Measurements from ENCODE around the gene APOC3.
"Not testable (repeated sequence)": the region's sequence is repeated elsewhere in the genome, so short reads cannot be mapped to it uniquely, and the experiment has no call there.

APOC3 gene

GRCh38 chr11:116826751-116827431, 2.8 kb upstream of the APOC3 start:
- no peak for DNase-seq
- in situ Hi-C loops (cut with HindIII; ENCODE audit: low pct_ligation_motif_present, low pct_unique_long_range_greater_than_20kb, low sequenced_read_pairs) = no loop called here

GRCh38 chr11:116827461-116827860, 2.2 kb upstream of the APOC3 start:
- in situ Hi-C loops (cut with HindIII; ENCODE audit: low pct_ligation_motif_present, low pct_unique_long_range_greater_than_20kb, low sequenced_read_pairs) = no loop called here
- DNase-seq = no peak

- DNase-seq = no peak
- in situ Hi-C loops (cut with HindIII; ENCODE audit: low pct_ligation_motif_present, low pct_unique_long_range_greater_than_20kb, low sequenced_read_pairs) = no loop called here
Measured at GRCh38 chr11:116828632-116829524, 829 bp upstream of the APOC3 start.

- in situ Hi-C loops (cut with HindIII; ENCODE audit: low pct_ligation_motif_present, low pct_unique_long_range_greater_than_20kb, low sequenced_read_pairs) = no loop called here
- DNase-seq = no peak
Measured at GRCh38 chr11:116830184-116830912, 641 bp downstream of the APOC3 start.

GRCh38 chr11:116831790-116832349, 2.2 kb downstream of the APOC3 start:
- DNase-seq = no peak
- in situ Hi-C loops (cut with HindIII; ENCODE audit: low pct_ligation_motif_present, low pct_unique_long_range_greater_than_20kb, low sequenced_read_pairs) = no loop called here

- in situ Hi-C loops (cut with HindIII; ENCODE audit: low pct_ligation_motif_present, low pct_unique_long_range_greater_than_20kb, low sequenced_read_pairs) = no loop called here
Measured at GRCh38 chr11:116832350-116833290, 2.9 kb downstream of the APOC3 start.

GRCh38 chr11:116833491-116833815, 3.7 kb downstream of the APOC3 start:
- in situ Hi-C loops (cut with HindIII; ENCODE audit: low pct_ligation_motif_present, low pct_unique_long_range_greater_than_20kb, low sequenced_read_pairs) = no loop called here
- DNase-seq = no peak

More at GRCh38 chr11:116832350-116833290, 2.9 kb downstream of the APOC3 start:
- no peak for DNase-seq

- DNase-seq = no peak
- in situ Hi-C loops (cut with HindIII; ENCODE audit: low pct_ligation_motif_present, low pct_unique_long_range_greater_than_20kb, low sequenced_read_pairs) = no loop called here
Measured at GRCh38 chr11:116833816-116834534, 4.3 kb downstream of the APOC3 start.

- DNase-seq; in situ Hi-C loops (cut with HindIII; ENCODE audit: low pct_ligation_motif_present, low pct_unique_long_range_greater_than_20kb, low sequenced_read_pairs): not testable (repeated sequence)
Measured at GRCh38 chr11:116834535-116835041, 4.9 kb downstream of the APOC3 start.

- in situ Hi-C loops (cut with HindIII; ENCODE audit: low pct_ligation_motif_present, low pct_unique_long_range_greater_than_20kb, low sequenced_read_pairs) = no loop called here
- DNase-seq = no peak
Measured at GRCh38 chr11:116835042-116835772, 5.5 kb downstream of the APOC3 start.

- in situ Hi-C loops (cut with HindIII; ENCODE audit: low pct_ligation_motif_present, low pct_unique_long_range_greater_than_20kb, low sequenced_read_pairs) = no loop called here
- DNase-seq = peak; percentile 92
Measured at GRCh38 chr11:116835791-116836631, 6.3 kb downstream of the APOC3 start.

- no peak for DNase-seq
- in situ Hi-C loops (cut with HindIII; ENCODE audit: low pct_ligation_motif_present, low pct_unique_long_range_greater_than_20kb, low sequenced_read_pairs) = no loop called here
Measured at GRCh38 chr11:116836632-116836991, 6.9 kb downstream of the APOC3 start.

GRCh38 chr11:116837231-116838091, 7.8 kb downstream of the APOC3 start, which contains the start of gene APOA1:
TSS of gene APOA1 (minus strand) at chr11:116837622. CDS start at chr11:116837387, 235 bp downstream.
- in situ Hi-C loops (cut with HindIII; ENCODE audit: low pct_ligation_motif_present, low pct_unique_long_range_greater_than_20kb, low sequenced_read_pairs) = no loop called here

GRCh38 chr11:116838321-116839084, 8.8 kb downstream of the APOC3 start:
- in situ Hi-C loops (cut with HindIII; ENCODE audit: low pct_ligation_motif_present, low pct_unique_long_range_greater_than_20kb, low sequenced_read_pairs) = no loop called here
- DNase-seq = no peak

More at GRCh38 chr11:116837231-116838091, 7.8 kb downstream of the APOC3 start, which contains the start of gene APOA1:
- DNase-seq = no peak

Measured in ACHN (cell line).